Stimulated activated CD8-positive, alpha-beta memory T cell treated with anti-CD3 and anti-CD28 coated beads, Interleukin-7, amount 100 ng/mL, for 24 hours (primary cell): Measurements from ENCODE around the gene SLC6A17.

Experiments
- DNase-seq: peaks from one replicate; pipeline ENCODE4 v3.0.0-alpha.2; 2020; ENCODE audit warnings: low read depth

The SLC6A17 gene

GRCh38 chr1:110150330-110151174, at the start of gene SLC6A17:
Gene SLC6A17 (plus strand): TSS chr1:110150494. CDS start chr1:110166930, 16,436 bp downstream.
- peak; percentile 17 for DNase-seq

GRCh38 chr1:110102081-110102480, 48.2 kb upstream of the SLC6A17 start:
- DNase-seq = no peak

GRCh38 chr1:110106013-110106941, 44.0 kb upstream of the SLC6A17 start:
- DNase-seq = peak; percentile 20

- DNase-seq = no peak
Observed at GRCh38 chr1:110107867-110108469, 42.3 kb upstream of the SLC6A17 start.

GRCh38 chr1:110111081-110111480, 39.2 kb upstream of the SLC6A17 start:
- DNase-seq = no peak

GRCh38 chr1:110112143-110112542, 38.2 kb upstream of the SLC6A17 start, which contains the start of gene UBL4B:
Gene UBL4B (plus strand): TSS chr1:110112443. CDS start chr1:110112535, 92 bp downstream.
- DNase-seq = no peak

GRCh38 chr1:110112656-110113055, 37.6 kb upstream of the SLC6A17 start:
- DNase-seq = no peak

- DNase-seq = no peak
Observed at GRCh38 chr1:110113551-110113950, 36.7 kb upstream of the SLC6A17 start.

- no peak for DNase-seq
Observed at GRCh38 chr1:110114173-110114572, 36.1 kb upstream of the SLC6A17 start.

GRCh38 chr1:110114784-110115183, 35.5 kb upstream of the SLC6A17 start:
- no peak for DNase-seq

GRCh38 chr1:110118636-110119396, 31.5 kb upstream of the SLC6A17 start:
- DNase-seq = peak; percentile 5

- no peak for DNase-seq
Observed at GRCh38 chr1:110119843-110120242, 30.5 kb upstream of the SLC6A17 start.

- DNase-seq = no peak
Observed at GRCh38 chr1:110120960-110121561, 29.2 kb upstream of the SLC6A17 start.

GRCh38 chr1:110123224-110123623, 27.1 kb upstream of the SLC6A17 start:
- DNase-seq = no peak

- no peak for DNase-seq
Observed at GRCh38 chr1:110125810-110126209, 24.5 kb upstream of the SLC6A17 start.

- no peak for DNase-seq
Observed at GRCh38 chr1:110130113-110130591, 20.1 kb upstream of the SLC6A17 start.

GRCh38 chr1:110130989-110131388, 19.3 kb upstream of the SLC6A17 start:
- no peak for DNase-seq

GRCh38 chr1:110132682-110133081, 17.6 kb upstream of the SLC6A17 start:
- no peak for DNase-seq

GRCh38 chr1:110133436-110133835, 16.9 kb upstream of the SLC6A17 start:
- DNase-seq = no peak

GRCh38 chr1:110134050-110134595, 16.2 kb upstream of the SLC6A17 start:
- no peak for DNase-seq

GRCh38 chr1:110135246-110135645, 15.0 kb upstream of the SLC6A17 start:
- no peak for DNase-seq
